HFFc6 (cell line): ENCODE data around the gene GARRE1. TPM values are rescaled to one million over a fixed set of nuclear protein-coding genes. Genes with fewer than 3 reads are reported as not detected.

ENCODE experiments used
- DNase-seq: peaks from one replicate; pipeline ENCODE4 v3.0.0-alpha.2; 2018
- H3K27ac Mint-ChIP-seq: 2 replicates; pipeline ENCODE4 v1.8.0; 2020; ENCODE audit warnings: mild to moderate bottlenecking, mixed read lengths
- H3K27me3 Mint-ChIP-seq: 2 replicates; pipeline ENCODE4 v1.8.0; 2021; ENCODE audit warnings: mild to moderate bottlenecking, moderate library complexity, mixed read lengths; ENCODE audit not compliant: insufficient read depth
- H3K36me3 Mint-ChIP-seq: 2 replicates; pipeline ENCODE4 v1.8.0; 2021; ENCODE audit warnings: low read depth, mixed read lengths
- H3K4me1 Mint-ChIP-seq: 2 replicates; pipeline ENCODE4 v1.8.0; 2020; ENCODE audit warnings: low read depth, mixed read lengths
- H3K4me3 Mint-ChIP-seq: 2 replicates; pipeline ENCODE4 v1.8.0; 2020; ENCODE audit warnings: mild to moderate bottlenecking, moderate library complexity, mixed read lengths
- H3K9me3 Mint-ChIP-seq: 2 replicates; pipeline ENCODE4 v1.8.0; 2020; ENCODE audit warnings: mild to moderate bottlenecking, mixed read lengths
- CTCF ChIP-seq: fragments of 200-600 bp; sonication (generic); IDR thresholded peaks from 2 replicates; pipeline ENCODE4 v1.5.0; 2021; ENCODE audit warnings: antibody characterized with exemption, mild to moderate bottlenecking
- total RNA-seq, 6 experiments: library from RNA; stranded (reverse); fragmentation: NEBNext Ultra II Directional; extraction: Animal tissue kit (Norgen Biotek cat#: 25700); gene quantifications; 2 replicates in 1 of 6; 3 replicates in 5 of 6; pipeline ENCODE4 v1.2.3, GENCODE V29; 2021

The GARRE1 gene
- total RNA-seq, 6 experiments from 2014 or later: 16.2 to 26.0 (median 22.7) TPM

DNA sequence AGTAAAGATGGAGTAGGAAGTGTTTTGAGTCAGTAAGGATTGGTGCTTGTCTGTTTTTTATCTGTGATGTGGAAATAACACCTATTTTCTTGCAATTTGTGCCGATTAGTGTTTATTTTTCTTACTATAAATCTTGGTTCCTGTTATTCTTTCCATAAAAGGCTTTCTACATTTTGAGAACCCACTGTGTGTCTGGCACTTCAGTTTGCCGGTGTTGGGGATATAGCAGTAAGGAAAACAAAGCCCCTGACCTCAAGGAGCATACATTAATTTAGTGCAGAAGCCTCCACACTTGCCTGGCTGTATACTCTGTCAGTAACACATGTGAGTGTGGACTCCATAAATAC lies 35.6 kb upstream of the GARRE1 start:
- H3K4me1 Mint-ChIP-seq: peaks cover 36% of the 10 kb centered on the region
- no peak for DNase-seq
- H3K4me3 Mint-ChIP-seq: peak overlapping the region; percentile 15; the same call in 1 of the 2 replicates
- no peaks in the 10 kb centered on the region for H3K27me3 Mint-ChIP-seq
- H3K36me3 Mint-ChIP-seq: peaks cover 50% of the 10 kb centered on the region
- H3K27ac Mint-ChIP-seq: peak overlapping the region; percentile 36
- no peaks in the 10 kb centered on the region for H3K9me3 Mint-ChIP-seq
- no peak for TF ChIP-seq CTCF

GRCh38 chr19:34220472-34221063 lies 33.8 kb upstream of the GARRE1 start:
- Mint-ChIP-seq H3K27ac (no peak overlapping the region), H3K4me3 (no peak overlapping the region), H3K27me3 (no peaks in the 10 kb centered on the region), H3K9me3 (no peaks in the 10 kb centered on the region), H3K36me3 (peaks cover 55% of the 10 kb centered on the region), H3K4me1 (peaks cover 51% of the 10 kb centered on the region)
- TF ChIP-seq CTCF: peak; percentile 92
- peak; percentile 45 for DNase-seq

DNA sequence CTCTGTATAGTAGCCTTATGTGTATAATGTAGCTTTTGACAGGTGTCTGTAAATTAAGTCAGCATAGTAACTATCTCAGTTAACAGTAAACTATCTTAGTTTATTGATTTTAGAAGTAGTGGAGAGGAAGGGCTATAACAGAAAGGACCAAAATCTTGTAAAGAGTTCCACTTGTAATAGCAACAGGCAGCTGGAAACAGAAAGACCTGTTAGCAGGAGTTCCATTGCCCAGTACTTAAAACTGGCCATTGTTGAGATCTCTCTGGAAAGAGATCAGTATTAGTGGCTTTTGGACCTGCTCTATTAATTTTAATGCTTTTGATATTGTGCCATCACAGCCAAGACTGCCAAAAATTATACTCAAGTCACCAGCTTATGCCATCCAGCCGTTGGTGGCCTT lies 32.0 kb upstream of the GARRE1 start:
- no peak for DNase-seq
- Mint-ChIP-seq H3K27me3 (no peaks in the 10 kb centered on the region), H3K27ac (no peak overlapping the region), H3K36me3 (peaks cover 56% of the 10 kb centered on the region), H3K4me1 (peaks cover 69% of the 10 kb centered on the region), H3K4me3 (no peak overlapping the region), H3K9me3 (no peaks in the 10 kb centered on the region)
- no peak for TF ChIP-seq CTCF

DNA sequence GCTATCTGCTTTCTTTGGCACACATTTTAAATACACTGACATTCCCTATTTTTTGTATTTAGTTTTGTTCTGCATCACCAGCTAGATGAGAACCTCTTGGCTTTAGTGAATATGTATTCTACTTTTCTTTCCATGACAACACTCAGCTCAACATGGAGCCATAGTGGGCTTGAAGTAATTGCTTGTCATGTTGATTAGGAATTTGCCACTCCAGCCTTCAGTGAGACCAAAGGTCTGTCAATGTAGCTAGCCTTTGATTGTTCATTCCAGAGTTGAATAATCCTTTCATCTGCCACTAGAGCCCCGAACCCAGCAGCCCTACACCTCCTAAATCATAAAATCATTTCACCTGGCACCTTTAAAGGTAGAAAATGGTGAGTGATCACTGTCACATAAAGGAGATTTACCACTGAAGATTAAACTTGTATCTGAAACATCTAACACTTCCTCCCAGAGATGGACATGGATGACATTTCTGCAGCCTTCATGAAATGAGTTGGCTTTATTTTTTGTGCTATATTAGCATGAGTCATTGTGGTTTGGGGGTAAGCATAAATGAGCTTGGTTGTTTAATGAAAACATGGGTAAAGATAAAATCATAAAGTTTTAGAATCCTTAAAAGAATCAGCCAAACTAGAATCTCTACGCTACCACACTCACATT lies 29.2 kb upstream of the GARRE1 start:
- H3K9me3 Mint-ChIP-seq: no peaks in the 10 kb centered on the region
- peak; percentile 59 for DNase-seq
- no peak for TF ChIP-seq CTCF
- H3K36me3 Mint-ChIP-seq: peaks cover 73% of the 10 kb centered on the region
- peaks cover 2% of the 10 kb centered on the region; the same call in 1 of the 2 replicates for H3K27me3 Mint-ChIP-seq
- H3K4me3 Mint-ChIP-seq: peak overlapping the region; percentile 7; the same call in 1 of the 2 replicates
- peak overlapping the region; percentile 46 for H3K27ac Mint-ChIP-seq
- H3K4me1 Mint-ChIP-seq: peaks cover 73% of the 10 kb centered on the region

DNA sequence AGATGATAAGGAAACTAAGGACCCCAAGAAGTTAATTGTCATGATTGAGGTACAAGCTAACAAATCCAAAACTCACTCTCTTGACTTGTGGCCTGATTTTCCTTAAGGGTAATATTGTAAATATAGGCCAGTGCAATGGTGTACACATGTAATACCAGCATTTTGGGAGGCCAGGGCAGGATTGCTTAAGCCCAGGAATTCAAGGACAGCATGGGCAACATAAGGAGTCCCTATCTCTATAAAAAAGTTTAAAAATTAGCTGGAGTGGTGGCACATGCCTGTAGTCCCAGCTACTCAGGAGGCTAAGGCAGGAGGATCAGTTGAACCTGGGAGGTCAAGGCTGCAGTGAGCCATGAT lies 28.7 kb upstream of the GARRE1 start:
- DNase-seq: no peak
- peaks cover 68% of the 10 kb centered on the region for H3K36me3 Mint-ChIP-seq
- H3K27me3 Mint-ChIP-seq: peaks cover 2% of the 10 kb centered on the region; the same call in 1 of the 2 replicates
- no peaks in the 10 kb centered on the region for H3K9me3 Mint-ChIP-seq
- peak overlapping the region; percentile 46 for H3K27ac Mint-ChIP-seq
- no peak for TF ChIP-seq CTCF
- no peak overlapping the region for H3K4me3 Mint-ChIP-seq
- peaks cover 68% of the 10 kb centered on the region for H3K4me1 Mint-ChIP-seq
